Loucy (cell line): Measurements from ENCODE around the gene HOXB1.

Source experiments
- EZH2phosphoT487 ChIP-seq: fragments of 200-600 bp; IDR thresholded peaks from 2 replicates; pipeline ENCODE4 v1.6.1; 2018; ENCODE audit warnings: antibody characterized with exemption, mild to moderate bottlenecking, moderate library complexity, borderline replicate concordance
- TF ChIP-seq, protein P1 (sequence below): fragments of 200-600 bp; sonication (generic); conservative IDR thresholded peaks from 2 replicates; pipeline ENCODE4 v1.5.1; 2014; ENCODE audit warnings: mild to moderate bottlenecking, antibody characterized with exemption, low read length

GRCh38 chr17:48497103-48497502 is 33.7 kb downstream of the HOXB1 start:
- TF ChIP-seq, protein P1, sequence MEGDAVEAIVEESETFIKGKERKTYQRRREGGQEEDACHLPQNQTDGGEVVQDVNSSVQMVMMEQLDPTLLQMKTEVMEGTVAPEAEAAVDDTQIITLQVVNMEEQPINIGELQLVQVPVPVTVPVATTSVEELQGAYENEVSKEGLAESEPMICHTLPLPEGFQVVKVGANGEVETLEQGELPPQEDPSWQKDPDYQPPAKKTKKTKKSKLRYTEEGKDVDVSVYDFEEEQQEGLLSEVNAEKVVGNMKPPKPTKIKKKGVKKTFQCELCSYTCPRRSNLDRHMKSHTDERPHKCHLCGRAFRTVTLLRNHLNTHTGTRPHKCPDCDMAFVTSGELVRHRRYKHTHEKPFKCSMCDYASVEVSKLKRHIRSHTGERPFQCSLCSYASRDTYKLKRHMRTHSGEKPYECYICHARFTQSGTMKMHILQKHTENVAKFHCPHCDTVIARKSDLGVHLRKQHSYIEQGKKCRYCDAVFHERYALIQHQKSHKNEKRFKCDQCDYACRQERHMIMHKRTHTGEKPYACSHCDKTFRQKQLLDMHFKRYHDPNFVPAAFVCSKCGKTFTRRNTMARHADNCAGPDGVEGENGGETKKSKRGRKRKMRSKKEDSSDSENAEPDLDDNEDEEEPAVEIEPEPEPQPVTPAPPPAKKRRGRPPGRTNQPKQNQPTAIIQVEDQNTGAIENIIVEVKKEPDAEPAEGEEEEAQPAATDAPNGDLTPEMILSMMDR = no peak
- no peak for TF ChIP-seq EZH2phosphoT487
